WTC11 (cell line): ENCODE results near the gene SLC30A5. TPM values are rescaled to one million over a fixed set of nuclear protein-coding genes. Genes with fewer than 3 reads are reported as not detected.
"Not testable (repeated sequence)": the region's sequence is repeated elsewhere in the genome, so short reads cannot be mapped to it uniquely, and the experiment has no call there.

Source experiments
- ATAC-seq: fragments of 200-7000 bp; cut with Tn5 transposase; 2 replicates; pipeline ENCODE4 v1.10.0; 2021; ENCODE audit warnings: mild to moderate bottlenecking, moderate library complexity
- CTCF ChIA-PET: fragments of 300-600 bp; sonication (Branson Sonifier 250); formaldehyde crosslinking; loops from one replicate; lab custom pipeline; 2021; ENCODE audit warnings: antibody characterized with exemption; lab: Charles Lee
- POLR2A ChIA-PET: fragments of 350-600 bp; sonication (Branson Sonifier 250); formaldehyde crosslinking; loops from one replicate; lab custom pipeline; 2021; ENCODE audit warnings: antibody characterized with exemption; lab: Charles Lee
- DNase-seq: peaks from one replicate; pipeline ENCODE4 v3.0.0; 2021; ENCODE audit warnings: low spot score
- H3K27ac Mint-ChIP-seq: 2 replicates; pipeline ENCODE4 v1.8.0; 2021; ENCODE audit warnings: mixed read lengths
- H3K27me3 Mint-ChIP-seq: 2 replicates; pipeline ENCODE4 v1.8.0; 2021; ENCODE audit warnings: low read depth, mild to moderate bottlenecking, moderate library complexity, mixed read lengths
- H3K36me3 Mint-ChIP-seq: 2 replicates; pipeline ENCODE4 v1.8.0; 2021; ENCODE audit warnings: mixed read lengths
- H3K4me1 Mint-ChIP-seq: 2 replicates; pipeline ENCODE4 v1.8.0; 2022; ENCODE audit warnings: mixed read lengths
- H3K4me3 Mint-ChIP-seq: 2 replicates; pipeline ENCODE4 v1.8.0; 2021; ENCODE audit warnings: mild to moderate bottlenecking, moderate library complexity, mixed read lengths
- H3K9me3 Mint-ChIP-seq: 2 replicates; pipeline ENCODE4 v1.8.0; 2021; ENCODE audit warnings: mixed read lengths
- FOXK1 ChIP-seq: sonication (generic); formaldehyde crosslinking; IDR thresholded peaks from 2 replicates; pipeline ENCODE4 v1.8.0; 2022; ENCODE audit warnings: mild to moderate bottlenecking, moderate library complexity, missing genetic modification reagents
- OVOL2 ChIP-seq: fragments of 250-450 bp; sonication (Bioruptor Pico); IDR thresholded peaks from 2 replicates; pipeline ENCODE4 v1.9.0; 2021; ENCODE audit warnings: mild to moderate bottlenecking, borderline replicate concordance
- ZBTB21 ChIP-seq: sonication (generic); formaldehyde crosslinking; IDR thresholded peaks from 2 replicates; pipeline ENCODE4 v1.8.1; 2023; ENCODE audit warnings: mild to moderate bottlenecking, missing genetic modification reagents, borderline replicate concordance
- ZNF263 ChIP-seq: sonication (generic); formaldehyde crosslinking; IDR thresholded peaks from 2 replicates; pipeline ENCODE4 v1.8.1; 2022; ENCODE audit warnings: low read depth, mild to moderate bottlenecking, moderate library complexity, missing genetic modification reagents
- ZNF317 ChIP-seq: sonication (generic); formaldehyde crosslinking; IDR thresholded peaks from 2 replicates; pipeline ENCODE4 v1.8.1; 2023; ENCODE audit warnings: low read depth, mild to moderate bottlenecking, moderate library complexity, missing genetic modification reagents, borderline replicate concordance
- ZNF671 ChIP-seq: fragments of 250-450 bp; sonication (Bioruptor Pico); IDR thresholded peaks from 2 replicates; pipeline ENCODE4 v1.8.0; 2021; ENCODE audit warnings: mild to moderate bottlenecking
- total RNA-seq: library from RNA; stranded (reverse); gene quantifications from 3 replicates; pipeline ENCODE4 v1.2.3, GENCODE V29; 2021
- TF ChIP-seq, protein P1 (sequence below): fragments of 250-450 bp; sonication (Bioruptor Pico); IDR thresholded peaks from 2 replicates; pipeline ENCODE4 v1.9.0; 2021; ENCODE audit warnings: mild to moderate bottlenecking
- TF ChIP-seq, protein P2 (sequence below): sonication (generic); formaldehyde crosslinking; IDR thresholded peaks from 2 replicates; pipeline ENCODE4 v1.8.0; 2022; ENCODE audit warnings: missing genetic modification reagents
- TF ChIP-seq, protein P3 (sequence below): sonication (generic); formaldehyde crosslinking; IDR thresholded peaks from 2 replicates; pipeline ENCODE4 v1.8.1; 2023; ENCODE audit warnings: mild to moderate bottlenecking, missing genetic modification reagents
- TF ChIP-seq, protein P4 (sequence below): sonication (generic); formaldehyde crosslinking; IDR thresholded peaks from 2 replicates; pipeline ENCODE4 v1.8.1; 2023; ENCODE audit warnings: mild to moderate bottlenecking, missing genetic modification reagents, moderate library complexity

SLC30A5 gene
- total RNA-seq, 1 experiment from 2014 or later = 34.1 TPM

DNA sequence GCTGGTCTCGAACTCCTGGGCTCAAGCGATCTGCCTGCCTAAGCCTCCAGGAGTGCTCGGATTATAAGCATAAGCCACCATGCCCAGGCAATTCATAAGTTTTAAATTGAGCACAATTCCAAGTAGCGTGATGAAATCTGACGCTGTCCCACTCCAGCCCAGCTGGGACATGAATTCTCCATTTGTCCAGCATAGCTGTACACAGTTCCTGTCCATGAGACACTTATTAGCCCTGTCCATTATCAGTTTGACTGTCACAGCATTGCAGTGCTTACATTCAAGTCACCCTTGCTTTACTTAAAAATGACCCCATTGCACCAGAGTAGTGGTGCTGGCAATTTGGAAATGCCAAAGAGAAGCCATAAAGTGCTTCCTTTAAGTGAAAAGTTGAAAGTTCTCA, 7.6 kb upstream of the SLC30A5 start:
- ChIA-PET CTCF (no interaction called here), POLR2A (no interaction called here)
- DNase-seq = no peak
- H3K4me1 Mint-ChIP-seq = peaks cover 10% of the 10 kb centered on the region
- no peak for ATAC-seq
- no peaks in the 10 kb centered on the region for H3K36me3 Mint-ChIP-seq
- no peaks in the 10 kb centered on the region for H3K27me3 Mint-ChIP-seq
- no peaks in the 10 kb centered on the region for H3K9me3 Mint-ChIP-seq
- H3K4me3 Mint-ChIP-seq = no peak overlapping the region
- TF ChIP-seq, protein P1, sequence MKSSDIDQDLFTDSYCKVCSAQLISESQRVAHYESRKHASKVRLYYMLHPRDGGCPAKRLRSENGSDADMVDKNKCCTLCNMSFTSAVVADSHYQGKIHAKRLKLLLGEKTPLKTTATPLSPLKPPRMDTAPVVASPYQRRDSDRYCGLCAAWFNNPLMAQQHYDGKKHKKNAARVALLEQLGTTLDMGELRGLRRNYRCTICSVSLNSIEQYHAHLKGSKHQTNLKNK (CRISPR knock-in tag) = no peak
- TF ChIP-seq ZNF263 (CRISPR knock-in tag) = no peak
- no peak for TF ChIP-seq FOXK1
- TF ChIP-seq, protein P2, sequence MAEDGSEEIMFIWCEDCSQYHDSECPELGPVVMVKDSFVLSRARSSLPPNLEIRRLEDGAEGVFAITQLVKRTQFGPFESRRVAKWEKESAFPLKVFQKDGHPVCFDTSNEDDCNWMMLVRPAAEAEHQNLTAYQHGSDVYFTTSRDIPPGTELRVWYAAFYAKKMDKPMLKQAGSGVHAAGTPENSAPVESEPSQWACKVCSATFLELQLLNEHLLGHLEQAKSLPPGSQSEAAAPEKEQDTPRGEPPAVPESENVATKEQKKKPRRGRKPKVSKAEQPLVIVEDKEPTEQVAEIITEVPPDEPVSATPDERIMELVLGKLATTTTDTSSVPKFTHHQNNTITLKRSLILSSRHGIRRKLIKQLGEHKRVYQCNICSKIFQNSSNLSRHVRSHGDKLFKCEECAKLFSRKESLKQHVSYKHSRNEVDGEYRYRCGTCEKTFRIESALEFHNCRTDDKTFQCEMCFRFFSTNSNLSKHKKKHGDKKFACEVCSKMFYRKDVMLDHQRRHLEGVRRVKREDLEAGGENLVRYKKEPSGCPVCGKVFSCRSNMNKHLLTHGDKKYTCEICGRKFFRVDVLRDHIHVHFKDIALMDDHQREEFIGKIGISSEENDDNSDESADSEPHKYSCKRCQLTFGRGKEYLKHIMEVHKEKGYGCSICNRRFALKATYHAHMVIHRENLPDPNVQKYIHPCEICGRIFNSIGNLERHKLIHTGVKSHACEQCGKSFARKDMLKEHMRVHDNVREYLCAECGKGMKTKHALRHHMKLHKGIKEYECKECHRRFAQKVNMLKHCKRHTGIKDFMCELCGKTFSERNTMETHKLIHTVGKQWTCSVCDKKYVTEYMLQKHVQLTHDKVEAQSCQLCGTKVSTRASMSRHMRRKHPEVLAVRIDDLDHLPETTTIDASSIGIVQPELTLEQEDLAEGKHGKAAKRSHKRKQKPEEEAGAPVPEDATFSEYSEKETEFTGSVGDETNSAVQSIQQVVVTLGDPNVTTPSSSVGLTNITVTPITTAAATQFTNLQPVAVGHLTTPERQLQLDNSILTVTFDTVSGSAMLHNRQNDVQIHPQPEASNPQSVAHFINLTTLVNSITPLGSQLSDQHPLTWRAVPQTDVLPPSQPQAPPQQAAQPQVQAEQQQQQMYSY = no peak
- TF ChIP-seq, all 79 proteins: peak for 0
- H3K27ac Mint-ChIP-seq = no peak overlapping the region

DNA sequence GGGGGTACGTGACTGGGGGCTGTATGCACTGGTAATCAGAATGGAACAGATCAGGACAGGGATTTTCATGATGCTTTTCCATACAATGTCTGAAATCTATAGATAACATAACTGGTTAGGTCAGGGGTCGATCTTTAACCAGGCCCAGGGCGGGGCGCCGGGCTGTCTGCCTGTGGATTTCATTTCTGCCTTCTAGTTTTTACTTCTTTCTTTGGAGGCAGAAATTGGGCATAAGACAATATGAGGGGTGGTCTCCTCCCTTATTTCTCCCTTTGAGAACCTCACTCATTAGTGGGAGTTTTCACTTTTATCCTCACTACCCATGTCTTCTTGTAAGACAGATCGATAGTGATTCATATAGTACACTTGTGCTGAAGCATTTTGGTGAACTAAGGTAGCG, 5.8 kb upstream of the SLC30A5 start:
- CTCF ChIA-PET, H3K36me3 Mint-ChIP-seq: not testable (repeated sequence)

DNA sequence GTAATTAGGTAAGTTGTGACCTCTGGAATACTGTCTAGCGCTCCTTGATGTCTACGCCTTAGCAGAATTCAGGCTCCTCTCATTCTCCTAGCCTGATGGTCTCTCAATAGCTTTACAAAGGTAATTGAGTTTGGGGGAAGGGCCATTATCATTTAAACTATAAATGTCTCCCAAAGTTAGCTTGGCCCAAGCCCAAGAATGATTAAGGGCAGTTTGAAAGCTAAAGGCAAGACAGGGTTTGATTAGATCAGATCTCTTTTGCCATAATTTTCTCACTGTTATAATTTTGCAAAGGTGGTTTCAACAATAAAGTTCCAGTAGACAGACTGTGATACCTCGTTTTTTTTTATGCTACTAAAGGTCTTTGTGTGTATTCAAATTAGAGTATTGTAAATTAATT, 3.7 kb upstream of the SLC30A5 start:
- DNase-seq = no peak
- ATAC-seq = no peak
- no peak overlapping the region for H3K4me3 Mint-ChIP-seq
- ChIA-PET POLR2A (no interaction called here), CTCF (no interaction called here)
- H3K27ac Mint-ChIP-seq = no peak overlapping the region
- no peaks in the 10 kb centered on the region; the same call in 1 of the 2 replicates for H3K27me3 Mint-ChIP-seq
- H3K9me3 Mint-ChIP-seq = no peaks in the 10 kb centered on the region
- no peaks in the 10 kb centered on the region for H3K36me3 Mint-ChIP-seq
- peaks cover 10% of the 10 kb centered on the region for H3K4me1 Mint-ChIP-seq
- no peak for TF ChIP-seq OVOL2 (CRISPR knock-in tag)
- TF ChIP-seq, protein P3, sequence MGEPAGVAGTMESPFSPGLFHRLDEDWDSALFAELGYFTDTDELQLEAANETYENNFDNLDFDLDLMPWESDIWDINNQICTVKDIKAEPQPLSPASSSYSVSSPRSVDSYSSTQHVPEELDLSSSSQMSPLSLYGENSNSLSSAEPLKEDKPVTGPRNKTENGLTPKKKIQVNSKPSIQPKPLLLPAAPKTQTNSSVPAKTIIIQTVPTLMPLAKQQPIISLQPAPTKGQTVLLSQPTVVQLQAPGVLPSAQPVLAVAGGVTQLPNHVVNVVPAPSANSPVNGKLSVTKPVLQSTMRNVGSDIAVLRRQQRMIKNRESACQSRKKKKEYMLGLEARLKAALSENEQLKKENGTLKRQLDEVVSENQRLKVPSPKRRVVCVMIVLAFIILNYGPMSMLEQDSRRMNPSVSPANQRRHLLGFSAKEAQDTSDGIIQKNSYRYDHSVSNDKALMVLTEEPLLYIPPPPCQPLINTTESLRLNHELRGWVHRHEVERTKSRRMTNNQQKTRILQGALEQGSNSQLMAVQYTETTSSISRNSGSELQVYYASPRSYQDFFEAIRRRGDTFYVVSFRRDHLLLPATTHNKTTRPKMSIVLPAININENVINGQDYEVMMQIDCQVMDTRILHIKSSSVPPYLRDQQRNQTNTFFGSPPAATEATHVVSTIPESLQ (CRISPR knock-in tag) = no peak

More for the DNA sequence above, 5.8 kb upstream of the SLC30A5 start:
- DNase-seq, H3K4me3 Mint-ChIP-seq, ATAC-seq, POLR2A ChIA-PET, H3K9me3 Mint-ChIP-seq, H3K27me3 Mint-ChIP-seq, H3K27ac Mint-ChIP-seq: not testable (repeated sequence)
- H3K4me1 Mint-ChIP-seq = peaks cover 10% of the 10 kb centered on the region

DNA sequence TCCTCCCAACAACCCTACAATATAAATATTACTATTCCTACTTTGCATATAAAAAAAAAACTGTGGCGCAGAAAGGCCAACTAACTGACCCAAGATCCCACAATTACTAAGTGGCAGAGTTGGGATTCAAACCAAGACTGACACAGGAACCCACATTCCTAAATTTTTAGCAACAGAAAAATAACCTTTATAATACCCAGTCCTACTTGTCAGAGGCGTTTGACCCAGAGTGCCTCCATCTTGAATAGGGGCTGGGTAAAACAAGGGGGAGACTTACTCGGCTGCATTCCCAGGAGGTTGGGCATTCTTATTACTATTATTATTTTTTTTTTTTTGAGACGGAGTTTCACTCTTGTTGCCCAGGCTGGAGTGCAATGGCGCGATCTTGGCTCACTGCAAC, 2.0 kb upstream of the SLC30A5 start:
- Mint-ChIP-seq H3K27me3 (no peaks in the 10 kb centered on the region; the same call in 1 of the 2 replicates), H3K27ac (no peak overlapping the region), H3K4me1 (peaks cover 12% of the 10 kb centered on the region), H3K9me3 (no peaks in the 10 kb centered on the region), H3K36me3 (peaks cover 7% of the 10 kb centered on the region; the same call in 1 of the 2 replicates), H3K4me3 (no peak overlapping the region)
- POLR2A ChIA-PET = no interaction called here
- DNase-seq = no peak
- TF ChIP-seq ZNF263 (CRISPR knock-in tag) (no peak), ZBTB21 (CRISPR knock-in tag) (no peak), ZNF317 (CRISPR knock-in tag) (no peak), ZNF671 (CRISPR knock-in tag) (no peak)
- TF ChIP-seq, protein P4, sequence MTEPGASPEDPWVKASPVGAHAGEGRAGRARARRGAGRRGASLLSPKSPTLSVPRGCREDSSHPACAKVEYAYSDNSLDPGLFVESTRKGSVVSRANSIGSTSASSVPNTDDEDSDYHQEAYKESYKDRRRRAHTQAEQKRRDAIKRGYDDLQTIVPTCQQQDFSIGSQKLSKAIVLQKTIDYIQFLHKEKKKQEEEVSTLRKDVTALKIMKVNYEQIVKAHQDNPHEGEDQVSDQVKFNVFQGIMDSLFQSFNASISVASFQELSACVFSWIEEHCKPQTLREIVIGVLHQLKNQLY (CRISPR knock-in tag) = no peak
- no peak for ATAC-seq
- CTCF ChIA-PET = no interaction called here
